Astrocyte (in vitro differentiated cells and primary cell): Measurements from ENCODE around the gene SLC16A10. TPM values are rescaled to one million over a fixed set of nuclear protein-coding genes. Genes with fewer than 3 reads are reported as not detected.
"Not testable (repeated sequence)": the region's sequence is repeated elsewhere in the genome, so short reads cannot be mapped to it uniquely, and the experiment has no call there.

Experiments
- DNase-seq: peaks from one replicate; pipeline ENCODE4 v3.0.0-alpha.2; 2010; ENCODE audit warnings: low read depth
- FAIRE-seq: peaks from 2 replicates; lab custom pipeline; 2011; peaks lifted over from hg19 to GRCh38; lab: Jason Lieb, UNC
- H2AFZ ChIP-seq: 2 replicates; pipeline ENCODE4 v1.6.0; 2012; ENCODE audit warnings: low read depth, low read length, inconsistent platforms
- H3K27ac ChIP-seq: 2 replicates; pipeline ENCODE4 v1.5.1; 2011; ENCODE audit warnings: low read depth, low read length, inconsistent platforms
- H3K27me3 ChIP-seq: 2 replicates; pipeline ENCODE4 v1.6.0; 2011; ENCODE audit warnings: low read length, inconsistent platforms; ENCODE audit not compliant: insufficient read depth
- H3K36me3 ChIP-seq: 2 replicates; pipeline ENCODE4 v1.5.1; 2011; ENCODE audit warnings: low read length, inconsistent platforms; ENCODE audit not compliant: insufficient read depth
- H3K4me1 ChIP-seq: 2 replicates; pipeline ENCODE4 v1.5.1; 2011; ENCODE audit warnings: low read length, inconsistent platforms; ENCODE audit not compliant: insufficient read depth
- H3K4me2 ChIP-seq: 2 replicates; pipeline ENCODE4 v1.6.0; 2012; ENCODE audit warnings: low read length, inconsistent platforms
- H3K4me3 ChIP-seq: 2 replicates; pipeline ENCODE4 v1.5.1; 2011; ENCODE audit warnings: low read depth, mild to moderate bottlenecking, low read length, inconsistent platforms; ENCODE audit not compliant: insufficient read depth
- H3K79me2 ChIP-seq: 2 replicates; pipeline ENCODE4 v1.6.0; 2012; ENCODE audit warnings: mild to moderate bottlenecking, low read length, inconsistent platforms; ENCODE audit not compliant: insufficient read depth
- H3K9ac ChIP-seq: 2 replicates; pipeline ENCODE4 v1.6.0; 2012; ENCODE audit warnings: mild to moderate bottlenecking, low read length, inconsistent platforms
- H3K9me3 ChIP-seq: 2 replicates; pipeline ENCODE4 v1.5.1; 2012; ENCODE audit warnings: low read depth, mild to moderate bottlenecking, low read length, inconsistent platforms; ENCODE audit not compliant: insufficient read depth
- H4K20me1 ChIP-seq: 2 replicates; pipeline ENCODE4 v1.6.0; 2012; ENCODE audit warnings: low read length, inconsistent platforms; ENCODE audit not compliant: insufficient read depth
- H3K27ac Mint-ChIP-seq: one replicate; pipeline ENCODE4 v1.8.0; 2021; ENCODE audit warnings: mild to moderate bottlenecking, mixed read lengths; ENCODE audit not compliant: unreplicated experiment
- H3K27me3 Mint-ChIP-seq: one replicate; pipeline ENCODE4 v1.8.0; 2021; ENCODE audit warnings: low read depth, mixed read lengths; ENCODE audit not compliant: unreplicated experiment
- H3K36me3 Mint-ChIP-seq: one replicate; pipeline ENCODE4 v1.8.0; 2021; ENCODE audit warnings: low read depth, mixed read lengths; ENCODE audit not compliant: unreplicated experiment
- H3K4me1 Mint-ChIP-seq: one replicate; pipeline ENCODE4 v1.8.0; 2021; ENCODE audit warnings: low read depth, mixed read lengths; ENCODE audit not compliant: unreplicated experiment
- H3K4me3 Mint-ChIP-seq: one replicate; pipeline ENCODE4 v1.8.0; 2021; ENCODE audit warnings: mild to moderate bottlenecking, moderate library complexity, mixed read lengths; ENCODE audit not compliant: unreplicated experiment
- H3K9me3 Mint-ChIP-seq: one replicate; pipeline ENCODE4 v1.8.0; 2021; ENCODE audit warnings: mild to moderate bottlenecking, mixed read lengths; ENCODE audit not compliant: unreplicated experiment
- CTCF ChIP-seq: IDR thresholded peaks from 2 replicates; pipeline ENCODE4 v1.5.1; 2011; ENCODE audit warnings: low read depth, mild to moderate bottlenecking, inconsistent platforms, low read length, moderate library complexity; ENCODE audit not compliant: insufficient read depth
- EZH2 ChIP-seq: IDR thresholded peaks from 2 replicates; pipeline ENCODE4 v1.6.1; 2012; ENCODE audit warnings: mild to moderate bottlenecking, low read length, inconsistent platforms; ENCODE audit not compliant: insufficient read depth
- total RNA-seq: library from RNA; stranded (reverse); gene quantifications from 2 replicates; pipeline ENCODE4 v1.2.1, GENCODE V29; 2021

The SLC16A10 gene
- total RNA-seq, 1 donor from 2014 or later: 0.18 TPM

DNA sequence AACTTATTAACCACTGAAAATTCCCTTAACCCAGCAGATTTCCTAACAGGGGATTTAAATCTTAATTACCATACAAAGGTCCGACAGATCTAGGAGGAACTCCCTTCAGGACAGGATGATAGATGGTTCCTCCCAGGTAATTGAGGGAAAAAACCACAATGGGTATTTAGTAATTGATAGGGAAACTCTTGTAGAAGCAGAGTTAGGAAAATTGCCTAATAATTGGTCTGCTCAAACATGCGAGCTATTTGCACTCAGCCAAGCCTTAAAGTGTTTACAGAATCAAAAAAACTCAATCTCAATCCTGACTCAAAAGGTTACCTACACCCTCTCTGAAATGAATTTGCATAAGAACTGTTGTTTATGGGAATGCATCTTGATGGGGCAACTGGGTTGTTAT, 45.4 kb downstream of the SLC16A10 start:
- not testable (repeated sequence) for H3K27ac ChIP-seq, H3K4me1 Mint-ChIP-seq, H3K36me3 Mint-ChIP-seq, H3K27ac Mint-ChIP-seq, H3K4me3 Mint-ChIP-seq, H3K9ac ChIP-seq, H3K4me1 ChIP-seq, FAIRE-seq, H2AFZ ChIP-seq, DNase-seq, H3K79me2 ChIP-seq, H3K4me3 ChIP-seq, H3K36me3 ChIP-seq, H3K9me3 Mint-ChIP-seq, H3K27me3 Mint-ChIP-seq, H4K20me1 ChIP-seq, H3K9me3 ChIP-seq, H3K4me2 ChIP-seq, H3K27me3 ChIP-seq

DNA sequence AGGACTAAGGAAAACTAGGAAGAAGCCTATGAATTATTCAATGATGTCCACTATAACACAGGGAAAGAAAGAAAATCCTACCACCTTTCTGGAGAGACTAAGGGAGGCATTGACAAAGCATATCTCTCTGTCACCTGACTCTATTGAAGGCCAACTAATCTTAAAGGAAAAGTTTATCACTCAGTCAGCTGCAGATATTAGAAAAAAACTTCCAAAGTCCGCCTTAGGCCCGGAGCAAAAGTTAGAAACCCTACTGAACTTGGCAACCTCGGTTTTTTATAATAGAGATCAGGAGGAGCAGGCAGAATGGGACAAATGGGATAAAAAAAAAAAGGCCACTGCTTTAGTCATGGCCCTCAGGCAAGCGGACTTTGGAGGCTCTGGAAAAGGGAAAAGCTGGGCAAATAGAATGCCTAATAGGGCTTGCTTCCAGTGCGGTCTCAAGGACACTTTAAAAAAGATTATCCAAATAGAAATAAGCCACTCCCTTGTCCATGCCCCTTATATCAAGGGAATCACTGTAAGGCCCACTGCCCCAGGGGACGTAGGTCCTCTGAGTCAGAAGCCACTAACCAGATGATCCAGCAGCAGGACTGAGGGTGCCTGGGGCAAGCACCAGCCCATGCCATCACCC, 47.0 kb downstream of the SLC16A10 start:
- H3K27ac ChIP-seq, H3K4me3 Mint-ChIP-seq, H3K4me3 ChIP-seq, DNase-seq, H3K9me3 Mint-ChIP-seq, H3K27me3 ChIP-seq, H3K79me2 ChIP-seq, H3K27me3 Mint-ChIP-seq, H3K9ac ChIP-seq, H3K4me1 Mint-ChIP-seq, H3K36me3 Mint-ChIP-seq, H3K36me3 ChIP-seq, H3K9me3 ChIP-seq, FAIRE-seq, H3K4me1 ChIP-seq, H4K20me1 ChIP-seq, H2AFZ ChIP-seq, H3K4me2 ChIP-seq, H3K27ac Mint-ChIP-seq: not testable (repeated sequence)

DNA sequence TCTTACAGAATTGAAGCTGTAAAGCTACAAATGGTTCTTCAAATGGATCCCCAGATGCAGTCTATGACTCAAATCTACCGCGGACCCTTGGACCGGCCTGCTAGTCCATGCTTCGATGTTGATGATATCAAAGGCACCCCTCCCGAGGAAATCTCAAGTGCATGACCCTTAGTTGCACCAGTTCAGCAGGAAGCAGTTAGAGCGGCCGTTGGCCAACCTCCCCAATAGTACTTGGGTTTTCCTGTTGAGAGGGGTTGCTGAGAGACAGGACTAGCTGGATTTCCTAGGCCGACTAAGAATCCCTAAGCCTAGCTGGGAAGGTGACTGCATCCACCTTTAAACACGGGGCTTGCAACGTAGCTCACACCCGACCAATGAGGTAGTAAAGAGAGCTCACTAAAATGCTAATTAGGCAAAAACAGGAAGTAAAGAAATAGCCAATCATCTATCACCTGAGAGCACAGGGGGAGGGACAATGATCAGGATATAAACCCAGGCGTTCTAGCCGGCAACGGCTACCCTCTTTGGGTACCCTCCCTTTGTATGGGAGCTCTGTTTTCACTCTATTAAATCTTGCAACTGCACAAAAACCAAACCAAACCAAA, 50.3 kb downstream of the SLC16A10 start:
- H3K4me2 ChIP-seq, H3K4me1 ChIP-seq, H2AFZ ChIP-seq, FAIRE-seq, H3K4me3 ChIP-seq, H3K4me3 Mint-ChIP-seq, H3K27me3 Mint-ChIP-seq, H3K27ac ChIP-seq, H3K27me3 ChIP-seq, H3K27ac Mint-ChIP-seq, H3K4me1 Mint-ChIP-seq, H4K20me1 ChIP-seq, H3K79me2 ChIP-seq, H3K36me3 Mint-ChIP-seq, H3K9me3 ChIP-seq, DNase-seq, H3K36me3 ChIP-seq, H3K9me3 Mint-ChIP-seq, H3K9ac ChIP-seq: not testable (repeated sequence)

DNA sequence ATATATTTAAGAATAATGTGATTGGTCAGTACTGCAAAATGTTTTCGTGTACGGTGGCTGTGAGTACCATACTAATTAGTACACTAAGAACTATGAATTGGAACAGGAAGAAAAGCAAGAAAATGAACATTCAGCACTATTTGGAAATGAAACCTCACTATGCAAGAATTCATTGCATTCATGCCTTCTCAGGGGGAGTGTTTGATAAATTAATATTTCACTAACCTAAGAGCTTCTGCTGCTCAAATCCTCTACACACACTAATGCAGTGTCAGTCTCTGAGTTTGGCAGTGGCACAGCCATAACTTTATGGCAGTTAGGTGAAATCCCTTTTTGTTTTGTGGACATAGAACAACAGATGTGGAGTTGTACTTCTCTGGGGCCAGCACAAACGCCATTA, 60.1 kb downstream of the SLC16A10 start:
- Histone ChIP-seq H3K27ac (no peak overlapping the region), H3K4me2 (no peak overlapping the region), H3K27me3 (peaks cover 10% of the 10 kb centered on the region), H3K4me3 (no peak overlapping the region), H3K9me3 (no peaks in the 10 kb centered on the region), H3K79me2 (no peaks in the 10 kb centered on the region), H3K4me1 (no peaks in the 10 kb centered on the region), H4K20me1 (no peaks in the 10 kb centered on the region), H2AFZ (no peak overlapping the region), H3K9ac (no peak overlapping the region), H3K36me3 (no peaks in the 10 kb centered on the region)
- Mint-ChIP-seq H3K4me3 (no peak overlapping the region), H3K27me3 (no peaks in the 10 kb centered on the region), H3K4me1 (no peaks in the 10 kb centered on the region), H3K36me3 (no peaks in the 10 kb centered on the region), H3K9me3 (no peaks in the 10 kb centered on the region), H3K27ac (no peak overlapping the region)
- TF ChIP-seq CTCF: no peak
- no peak for TF ChIP-seq EZH2
- DNase-seq (no peak), FAIRE-seq (no peak)
